Astrocyte of the spinal cord (primary cell): ENCODE measurements around the gene ELMO1.

Experiments used
- DNase-seq: peaks from one replicate; pipeline ENCODE4 v3.0.0; 2011; ENCODE audit warnings: low read depth, low spot score
- H3K4me3 ChIP-seq: 2 replicates; pipeline ENCODE4 v1.5.1; 2011; ENCODE audit warnings: low read depth, mild to moderate bottlenecking, low read length, moderate library complexity
- in situ Hi-C: cut with HindIII; loops from 2 replicates; pipeline ENCODE4 v1.10.0; 2017; ENCODE audit warnings: low sequenced_read_pairs
- TF ChIP-seq, protein P1 (sequence below): IDR thresholded peaks from 2 replicates; pipeline ENCODE4 v1.5.1; 2012; ENCODE audit warnings: low read depth, mild to moderate bottlenecking, low read length, inconsistent platforms

ELMO1 gene

DNA sequence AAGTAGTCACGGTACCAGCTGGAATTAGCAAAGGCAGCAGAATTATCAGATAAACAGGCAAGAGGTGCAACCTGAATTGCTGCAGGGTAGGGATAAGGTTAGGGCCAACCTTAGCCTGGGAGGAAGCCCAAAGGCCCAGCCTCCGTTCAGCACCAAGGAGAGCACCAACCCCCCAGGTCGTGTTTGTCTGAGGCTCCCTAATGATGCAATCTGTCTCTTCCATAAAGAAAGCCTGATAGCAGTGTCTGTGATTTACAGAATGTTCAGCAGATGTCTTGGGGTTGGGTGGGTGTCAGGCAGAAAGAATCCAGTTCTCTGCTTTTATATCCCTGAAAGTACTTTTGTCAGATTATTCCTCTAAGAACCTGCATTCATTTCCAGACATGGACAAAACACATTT, 396.0 kb downstream of the ELMO1 start:
- in situ Hi-C loops: no loop called here
- H3K4me3 ChIP-seq: no peak overlapping the region
- TF ChIP-seq, protein P1, sequence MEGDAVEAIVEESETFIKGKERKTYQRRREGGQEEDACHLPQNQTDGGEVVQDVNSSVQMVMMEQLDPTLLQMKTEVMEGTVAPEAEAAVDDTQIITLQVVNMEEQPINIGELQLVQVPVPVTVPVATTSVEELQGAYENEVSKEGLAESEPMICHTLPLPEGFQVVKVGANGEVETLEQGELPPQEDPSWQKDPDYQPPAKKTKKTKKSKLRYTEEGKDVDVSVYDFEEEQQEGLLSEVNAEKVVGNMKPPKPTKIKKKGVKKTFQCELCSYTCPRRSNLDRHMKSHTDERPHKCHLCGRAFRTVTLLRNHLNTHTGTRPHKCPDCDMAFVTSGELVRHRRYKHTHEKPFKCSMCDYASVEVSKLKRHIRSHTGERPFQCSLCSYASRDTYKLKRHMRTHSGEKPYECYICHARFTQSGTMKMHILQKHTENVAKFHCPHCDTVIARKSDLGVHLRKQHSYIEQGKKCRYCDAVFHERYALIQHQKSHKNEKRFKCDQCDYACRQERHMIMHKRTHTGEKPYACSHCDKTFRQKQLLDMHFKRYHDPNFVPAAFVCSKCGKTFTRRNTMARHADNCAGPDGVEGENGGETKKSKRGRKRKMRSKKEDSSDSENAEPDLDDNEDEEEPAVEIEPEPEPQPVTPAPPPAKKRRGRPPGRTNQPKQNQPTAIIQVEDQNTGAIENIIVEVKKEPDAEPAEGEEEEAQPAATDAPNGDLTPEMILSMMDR: no peak
- peak; percentile 30 for DNase-seq

DNA sequence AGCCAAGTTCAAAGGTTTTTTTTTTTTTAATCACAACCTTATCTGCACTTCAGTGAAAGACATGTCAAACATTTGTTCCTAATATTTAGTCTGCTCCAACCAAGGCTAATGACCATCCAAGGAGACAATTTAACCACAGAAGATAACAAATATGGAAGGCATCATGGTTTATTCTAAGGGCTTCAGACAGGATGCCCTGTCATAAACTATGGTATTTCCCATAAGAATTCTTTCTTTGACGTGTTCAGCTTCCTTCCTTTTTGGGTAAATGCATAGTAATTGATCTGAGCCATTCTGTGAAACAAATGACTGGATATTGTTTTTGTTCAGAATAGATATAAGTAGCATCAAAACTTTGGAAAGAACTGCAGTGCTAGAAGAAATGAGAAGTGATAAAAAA, 397.9 kb downstream of the ELMO1 start:
- H3K4me3 ChIP-seq: no peak overlapping the region
- TF ChIP-seq, protein P1: no peak
- DNase-seq: no peak
- in situ Hi-C loops: no loop called here

DNA sequence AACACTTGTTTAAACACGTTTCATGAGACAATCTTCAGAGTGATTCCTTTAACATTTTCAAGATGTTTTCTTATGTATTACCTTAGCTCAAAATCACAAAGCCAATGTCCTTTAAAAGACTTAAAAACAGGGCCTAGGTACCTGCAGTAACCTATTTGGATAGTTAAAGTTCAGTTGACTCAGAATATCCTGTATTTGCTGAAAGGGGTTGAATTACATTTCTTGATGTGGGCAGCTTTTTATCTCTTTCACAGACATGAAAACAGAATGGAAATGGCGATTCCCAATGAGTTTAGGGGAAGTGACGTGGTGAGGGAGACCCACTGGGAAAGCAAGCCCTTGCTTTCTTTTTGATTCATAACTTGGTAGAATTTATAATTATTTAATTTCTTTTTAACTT, 400.0 kb downstream of the ELMO1 start:
- TF ChIP-seq, protein P1: no peak
- DNase-seq: no peak
- H3K4me3 ChIP-seq: no peak overlapping the region
- in situ Hi-C loops: no loop called here

DNA sequence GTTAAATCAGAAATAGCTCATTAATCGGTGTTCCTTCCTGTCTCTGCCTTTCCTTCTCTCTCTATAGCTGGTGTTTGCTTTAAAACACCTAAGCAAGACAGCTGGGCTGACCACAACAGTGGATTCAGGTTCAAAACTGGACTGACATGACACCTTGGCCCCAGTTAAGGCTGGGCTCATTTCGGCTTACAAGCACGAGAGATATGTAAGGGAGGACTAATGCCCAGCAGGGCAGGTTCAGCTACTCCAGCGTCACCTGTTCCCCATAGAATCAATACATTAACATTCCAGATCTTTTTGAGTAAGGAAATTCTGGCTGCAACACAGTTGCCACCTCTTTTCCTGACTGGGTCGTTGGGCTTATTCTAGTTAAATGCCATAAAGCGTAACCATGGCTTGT, 401.4 kb downstream of the ELMO1 start:
- TF ChIP-seq, protein P1: no peak
- in situ Hi-C loops: no loop called here
- H3K4me3 ChIP-seq: no peak overlapping the region
- DNase-seq: no peak

DNA sequence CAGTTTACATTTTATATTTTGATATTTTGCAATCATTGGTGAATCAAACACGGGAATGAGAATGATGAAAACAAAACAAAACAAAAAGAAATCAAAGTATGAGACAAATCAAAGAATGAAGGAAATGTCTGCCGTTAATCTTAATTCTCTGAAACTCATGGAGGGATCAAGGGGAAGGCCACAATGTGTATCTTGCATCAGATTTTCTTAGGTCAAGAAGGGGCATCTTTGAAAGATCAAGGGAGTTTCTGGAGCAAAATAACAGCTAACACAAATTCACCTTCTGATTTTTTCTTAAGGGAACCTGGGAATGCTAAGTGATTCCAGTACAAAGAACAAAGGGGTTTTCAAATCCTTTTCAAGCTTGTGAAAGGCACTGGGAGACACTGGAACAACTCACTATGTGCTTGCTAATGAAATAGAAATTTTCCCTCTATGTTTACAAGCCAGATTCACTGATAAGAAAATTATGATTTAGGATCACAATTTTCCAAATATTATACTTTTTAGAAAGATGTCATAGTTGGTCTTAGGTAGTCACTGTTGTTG, 402.1 kb downstream of the ELMO1 start:
- in situ Hi-C loops: no loop called here
- TF ChIP-seq, protein P1: no peak
- DNase-seq: no peak
- H3K4me3 ChIP-seq: no peak overlapping the region

DNA sequence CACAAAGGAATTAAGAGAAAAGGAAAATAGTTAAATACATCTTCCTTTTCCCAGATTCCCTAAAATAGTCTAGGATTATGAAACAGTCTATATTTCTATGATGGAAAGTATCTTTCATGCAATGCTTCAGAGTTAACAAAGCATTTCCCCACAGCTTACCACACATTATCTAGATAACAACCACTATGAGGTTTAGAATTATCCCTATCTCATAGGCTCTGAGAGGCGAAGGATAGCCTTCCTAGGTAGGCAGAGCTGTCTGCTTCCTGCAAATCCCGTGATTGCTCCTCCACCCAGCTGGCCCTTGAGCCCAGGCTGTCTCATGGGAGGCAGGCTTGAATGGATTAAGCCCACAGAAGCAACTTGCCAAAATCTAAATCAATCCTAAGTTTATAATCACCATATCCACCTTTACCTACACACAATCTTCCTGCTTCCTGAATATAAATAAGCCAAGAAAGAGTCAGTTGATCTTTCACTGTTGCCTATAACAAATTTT, 402.9 kb downstream of the ELMO1 start:
- TF ChIP-seq, protein P1: no peak
- DNase-seq: no peak
- no peak overlapping the region for H3K4me3 ChIP-seq
- in situ Hi-C loops: no loop called here

DNA sequence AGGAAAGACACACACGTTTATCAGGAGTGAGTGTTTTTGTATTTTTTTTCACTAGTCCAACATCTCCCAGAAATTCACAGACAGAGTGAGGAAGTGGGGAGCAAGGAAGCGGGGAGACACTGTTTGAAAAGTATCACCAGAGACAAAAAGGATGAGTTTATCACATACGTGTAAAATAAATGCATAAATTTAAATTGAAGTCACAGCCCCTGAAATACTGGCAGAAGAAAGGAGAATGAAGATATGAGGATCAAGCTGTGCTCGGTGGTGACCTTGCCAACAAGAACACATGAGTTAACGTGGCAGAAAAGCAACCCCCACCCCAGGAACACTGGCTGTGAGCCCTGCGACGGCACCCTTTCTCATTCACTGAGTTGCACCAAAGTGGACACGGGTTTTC, 407.2 kb downstream of the ELMO1 start:
- H3K4me3 ChIP-seq: no peak overlapping the region
- DNase-seq: no peak
- TF ChIP-seq, protein P1: no peak
- in situ Hi-C loops: no loop called here
